Fibroblast of villous mesenchyme (primary cell): ENCODE results near the gene LCORL. TPM values are rescaled to one million over a fixed set of nuclear protein-coding genes. Genes with fewer than 3 reads are reported as not detected.

Source experiments
- DNase-seq: peaks from one replicate; pipeline ENCODE4 v3.0.0-alpha.2; 2010; ENCODE audit warnings: low read depth
- H3K4me3 ChIP-seq: 2 replicates; pipeline ENCODE4 v1.5.1; 2011; ENCODE audit warnings: low read depth, mild to moderate bottlenecking, low read length
- CTCF ChIP-seq: IDR thresholded peaks from 2 replicates; pipeline ENCODE4 v1.5.1; 2012; ENCODE audit warnings: low read depth, mild to moderate bottlenecking, low read length; ENCODE audit not compliant: insufficient read depth
- total RNA-seq: library from RNA; depleted of rRNA; stranded (reverse); fragments of >200 nt; gene quantifications from 2 replicates; pipeline ENCODE4 v1.2.3, GENCODE V29; 2012

The LCORL gene
- total RNA-seq = 14.2 and 19.4 TPM in 2 replicates

- H3K4me3 ChIP-seq = peak within 1 kb of the TSS; percentile 67
- TF ChIP-seq CTCF = no peak
- peak; percentile 94 for DNase-seq
Measured at GRCh38 chr4:18021720-18022571, at the start of gene LCORL. LCORL (minus strand) TSS chr4:18021755; CDS start chr4:18021751, 4 bp downstream.

- no peak for TF ChIP-seq CTCF
- no peak overlapping the region for H3K4me3 ChIP-seq
- DNase-seq = no peak
Measured at GRCh38 chr4:18069810-18070209, 48.3 kb upstream of the LCORL start.

GRCh38 chr4:18067031-18067430, 45.5 kb upstream of the LCORL start:
- no peak for TF ChIP-seq CTCF
- no peak overlapping the region for H3K4me3 ChIP-seq
- no peak for DNase-seq

- no peak for TF ChIP-seq CTCF
- no peak overlapping the region for H3K4me3 ChIP-seq
- DNase-seq = no peak
Measured at GRCh38 chr4:18063079-18063478, 41.5 kb upstream of the LCORL start.

- no peak for TF ChIP-seq CTCF
- no peak for DNase-seq
- H3K4me3 ChIP-seq = peak overlapping the region; percentile 40
Measured at GRCh38 chr4:18057821-18058533, 36.4 kb upstream of the LCORL start.

GRCh38 chr4:18056030-18056429, 34.5 kb upstream of the LCORL start:
- H3K4me3 ChIP-seq = no peak overlapping the region
- DNase-seq = peak; percentile 31
- TF ChIP-seq CTCF = no peak
